HG02798 (cell line): ENCODE results near the gene TSPAN8.

Source experiments
- ATAC-seq: cut with Tn5 transposase; IDR thresholded peaks from one replicate; pipeline ENCODE4 v1.9.1; 2021; ENCODE audit warnings: mild to moderate bottlenecking; ENCODE audit not compliant: unreplicated experiment, poor library complexity

Gene TSPAN8

DNA sequence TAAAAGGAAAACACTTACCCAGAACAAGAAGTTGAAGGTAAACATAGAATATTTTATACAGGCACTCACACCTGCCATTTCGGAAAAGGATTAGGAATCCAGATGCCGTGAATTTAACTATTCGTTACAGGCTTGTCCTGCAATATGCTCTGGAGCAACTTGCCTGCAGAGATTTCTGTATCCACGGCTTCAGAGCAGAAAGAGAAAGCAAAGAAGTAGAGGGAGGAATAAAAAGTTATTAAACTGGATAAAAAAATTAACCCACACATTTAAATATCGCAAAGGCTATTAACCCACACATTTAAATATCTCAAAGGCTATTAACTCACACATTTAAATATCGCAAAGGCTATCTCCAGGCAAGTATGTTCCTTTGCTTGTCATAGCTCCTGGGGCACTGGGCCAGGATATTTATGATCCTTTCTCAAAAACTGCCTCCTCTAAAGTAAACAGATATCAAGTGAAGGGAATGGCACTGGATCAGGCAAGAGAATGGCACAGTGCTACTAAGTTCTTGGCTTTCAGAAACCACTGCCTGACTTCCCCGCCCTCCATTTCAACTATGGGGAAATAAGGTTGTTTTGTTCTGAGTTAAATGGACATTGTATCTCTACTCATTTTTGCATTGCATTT, at the start of gene TSPAN8:
Gene TSPAN8, minus strand, starts transcription at position 399 of the 633 bp plus-strand sequence. Its CDS starts 321 bp downstream, at position 78.
- no peak for ATAC-seq

- no peak for ATAC-seq
Measured at GRCh38 chr12:71201136-71201679, 43.4 kb upstream of the TSPAN8 start.

DNA sequence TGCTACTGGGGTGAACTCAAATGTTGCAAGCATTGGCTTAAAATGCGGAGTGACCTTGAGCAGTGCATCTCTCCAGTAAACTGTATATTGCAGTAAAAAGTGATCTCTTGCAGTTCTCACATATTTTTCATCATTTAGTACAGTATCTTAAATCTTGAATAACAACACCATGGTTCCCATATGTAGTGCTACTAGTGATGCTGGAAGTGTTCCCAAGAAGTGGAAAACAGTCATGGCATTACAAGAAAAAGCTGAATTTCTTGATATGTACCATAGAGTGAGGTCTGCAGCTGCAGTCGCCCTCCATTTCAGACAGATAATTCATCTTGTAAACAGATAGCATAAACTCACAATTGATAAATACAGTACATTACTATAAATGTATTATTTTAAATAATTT, 42.9 kb upstream of the TSPAN8 start:
- no peak for ATAC-seq

DNA sequence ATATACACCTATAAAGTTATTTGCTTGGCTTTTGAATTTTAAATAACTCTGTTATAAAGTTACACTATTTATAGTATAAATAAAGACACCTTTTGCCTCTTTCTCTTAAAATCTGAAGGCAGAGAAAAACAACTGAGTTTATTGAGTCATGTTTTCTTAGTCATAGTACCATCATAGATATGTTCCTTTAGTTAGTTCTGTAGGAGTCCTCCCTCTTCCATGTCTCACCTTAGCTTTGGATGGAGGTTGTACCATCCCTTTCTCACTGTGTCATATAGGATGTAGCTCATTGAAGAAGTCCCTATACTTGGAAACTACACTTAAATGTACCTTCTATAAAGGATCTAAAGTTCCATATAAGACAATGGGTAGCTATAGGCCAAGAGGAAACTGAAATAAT, 39.7 kb upstream of the TSPAN8 start:
- no peak for ATAC-seq

GRCh38 chr12:71195338-71195896, 37.6 kb upstream of the TSPAN8 start:
- ATAC-seq: no peak

- ATAC-seq: no peak
Measured at GRCh38 chr12:71194657-71195056, 36.9 kb upstream of the TSPAN8 start.

- no peak for ATAC-seq
Measured at GRCh38 chr12:71193041-71193440, 35.2 kb upstream of the TSPAN8 start.

- no peak for ATAC-seq
Measured at GRCh38 chr12:71191509-71192196, 33.9 kb upstream of the TSPAN8 start.

GRCh38 chr12:71190822-71191221, 33.0 kb upstream of the TSPAN8 start:
- ATAC-seq: no peak

DNA sequence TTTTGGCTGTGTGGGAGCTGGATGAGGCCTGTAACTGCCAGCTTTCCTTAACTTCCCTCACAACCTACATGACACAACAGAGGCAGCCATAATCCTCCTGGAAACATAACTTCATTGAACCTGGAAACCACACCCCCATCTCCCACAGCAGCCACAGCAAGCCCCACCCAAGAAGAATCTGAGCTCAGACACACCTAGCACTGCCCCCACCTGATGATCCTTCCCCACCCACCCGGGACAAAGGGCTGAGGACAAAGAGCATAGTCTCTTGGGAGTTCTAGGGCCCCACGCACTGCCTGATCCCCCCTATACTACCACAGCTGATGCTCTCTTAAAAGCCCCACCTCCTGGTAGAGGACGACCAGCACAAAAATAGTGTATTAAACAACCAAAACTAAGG, 29.6 kb upstream of the TSPAN8 start:
- no peak for ATAC-seq

- no peak for ATAC-seq
Measured at GRCh38 chr12:71186571-71187288, 28.9 kb upstream of the TSPAN8 start.

GRCh38 chr12:71183846-71184245, 26.0 kb upstream of the TSPAN8 start:
- no peak for ATAC-seq

DNA sequence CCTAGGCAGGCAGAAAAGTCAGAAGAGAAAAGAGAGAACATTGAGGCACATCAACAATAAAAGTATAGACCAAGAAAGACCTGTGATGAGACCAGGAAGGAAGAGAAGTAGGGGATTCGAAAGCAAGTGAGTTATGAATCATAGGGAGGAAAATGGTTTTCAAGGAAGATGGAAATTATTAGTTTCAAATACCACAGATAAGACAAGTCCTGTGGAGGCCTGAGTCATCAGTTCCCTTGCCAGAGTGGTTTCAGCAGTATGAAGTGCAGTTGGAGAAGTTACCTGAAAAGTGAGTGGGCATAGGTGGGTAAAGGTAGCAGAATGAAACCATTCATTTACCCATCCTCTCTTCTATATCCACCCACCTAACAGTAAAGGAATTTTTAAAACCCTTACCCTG, 25.2 kb upstream of the TSPAN8 start:
- no peak for ATAC-seq

DNA sequence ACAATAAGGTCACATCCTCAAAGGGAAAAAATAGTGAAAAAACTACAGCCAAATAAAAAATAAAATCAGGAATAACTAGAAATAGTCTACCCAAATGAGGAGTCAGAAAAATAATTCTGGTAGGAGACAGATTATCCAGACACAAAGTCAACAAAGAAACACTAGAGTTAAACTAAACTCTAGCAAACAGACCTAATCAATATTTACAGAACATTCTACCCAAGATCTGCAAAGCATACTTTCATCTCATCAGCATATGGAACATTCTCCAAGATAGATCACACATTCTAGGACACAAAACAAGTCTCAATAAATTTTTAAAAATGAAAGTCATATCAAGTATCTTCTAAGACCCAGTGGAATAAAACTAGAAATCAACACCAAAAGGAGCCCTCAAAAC, 20.4 kb upstream of the TSPAN8 start:
- ATAC-seq: no peak

GRCh38 chr12:71174825-71175224, 17.0 kb upstream of the TSPAN8 start:
- ATAC-seq: no peak

DNA sequence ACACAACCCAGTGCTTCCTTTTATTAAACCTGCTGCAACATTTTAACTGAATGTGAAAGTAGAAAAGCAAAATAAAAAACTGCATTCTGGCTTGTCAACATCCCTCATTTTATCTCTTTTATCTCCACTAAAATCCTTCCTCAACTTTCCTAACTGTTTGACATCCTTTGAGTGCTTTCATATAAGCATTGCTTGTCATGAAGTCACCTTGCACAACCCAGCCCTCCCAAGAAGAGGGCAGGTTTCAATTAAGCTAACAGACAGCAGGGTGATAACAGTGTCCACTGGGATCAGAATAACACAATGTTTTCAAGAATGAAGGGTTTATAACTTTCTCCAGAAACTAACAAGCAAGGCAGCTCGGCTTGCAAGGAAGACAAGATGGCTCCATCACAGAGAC, 16.3 kb upstream of the TSPAN8 start:
- no peak for ATAC-seq

- ATAC-seq: no peak
Measured at GRCh38 chr12:71170456-71170855, 12.7 kb upstream of the TSPAN8 start.

DNA sequence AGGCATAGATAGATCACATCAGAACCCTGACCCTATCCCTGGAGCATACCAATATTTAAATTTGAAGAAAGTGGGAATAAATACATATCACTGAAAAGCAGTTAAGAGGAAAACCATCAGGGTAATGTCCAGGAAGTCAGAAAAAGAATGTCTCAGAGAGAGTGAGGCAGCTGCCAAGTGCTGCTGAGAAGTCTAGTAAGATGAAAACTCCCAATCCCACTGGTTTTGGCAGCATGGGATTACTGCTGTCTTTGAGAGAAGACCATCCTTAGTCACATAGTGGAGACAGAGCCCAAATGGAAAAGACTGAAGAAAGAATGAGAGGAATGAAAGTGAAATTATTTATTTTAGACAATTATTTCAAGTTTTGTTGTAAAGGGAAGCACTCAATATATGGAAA, 11.5 kb upstream of the TSPAN8 start:
- no peak for ATAC-seq

DNA sequence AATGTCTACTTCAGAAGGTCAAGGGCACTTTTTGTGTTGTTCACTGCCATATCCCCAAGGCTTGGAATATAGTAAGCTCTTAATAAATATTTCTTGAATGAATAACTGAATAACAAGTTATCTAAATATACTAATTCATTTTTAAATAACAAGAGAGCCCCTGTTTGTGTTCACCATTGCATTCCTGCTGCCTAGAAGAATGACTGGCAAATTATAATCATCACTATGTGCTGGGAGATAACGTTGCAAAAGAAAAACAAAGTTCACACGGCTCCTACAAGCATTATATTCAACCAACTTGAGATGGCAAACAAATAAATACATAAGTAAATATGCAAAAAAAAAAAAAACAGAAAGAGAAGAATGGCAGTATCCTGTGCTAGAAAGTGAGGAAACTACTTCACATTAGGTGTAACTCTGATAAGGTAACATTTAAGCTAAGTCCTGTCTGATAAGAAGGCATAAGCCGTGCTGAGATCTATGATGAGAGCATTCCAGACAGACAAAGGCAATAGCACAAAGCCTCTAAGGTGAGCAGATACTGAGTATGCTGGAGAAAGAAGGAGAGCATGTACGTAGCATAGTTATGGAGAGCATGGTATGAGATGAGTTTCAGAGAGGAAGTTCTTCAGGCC, 9.2 kb upstream of the TSPAN8 start:
- ATAC-seq: no peak

- no peak for ATAC-seq
Measured at GRCh38 chr12:71166280-71166679, 8.5 kb upstream of the TSPAN8 start.
